Measurements from ENCODE around the gene HMGA1.

Gene HMGA1

DNA sequence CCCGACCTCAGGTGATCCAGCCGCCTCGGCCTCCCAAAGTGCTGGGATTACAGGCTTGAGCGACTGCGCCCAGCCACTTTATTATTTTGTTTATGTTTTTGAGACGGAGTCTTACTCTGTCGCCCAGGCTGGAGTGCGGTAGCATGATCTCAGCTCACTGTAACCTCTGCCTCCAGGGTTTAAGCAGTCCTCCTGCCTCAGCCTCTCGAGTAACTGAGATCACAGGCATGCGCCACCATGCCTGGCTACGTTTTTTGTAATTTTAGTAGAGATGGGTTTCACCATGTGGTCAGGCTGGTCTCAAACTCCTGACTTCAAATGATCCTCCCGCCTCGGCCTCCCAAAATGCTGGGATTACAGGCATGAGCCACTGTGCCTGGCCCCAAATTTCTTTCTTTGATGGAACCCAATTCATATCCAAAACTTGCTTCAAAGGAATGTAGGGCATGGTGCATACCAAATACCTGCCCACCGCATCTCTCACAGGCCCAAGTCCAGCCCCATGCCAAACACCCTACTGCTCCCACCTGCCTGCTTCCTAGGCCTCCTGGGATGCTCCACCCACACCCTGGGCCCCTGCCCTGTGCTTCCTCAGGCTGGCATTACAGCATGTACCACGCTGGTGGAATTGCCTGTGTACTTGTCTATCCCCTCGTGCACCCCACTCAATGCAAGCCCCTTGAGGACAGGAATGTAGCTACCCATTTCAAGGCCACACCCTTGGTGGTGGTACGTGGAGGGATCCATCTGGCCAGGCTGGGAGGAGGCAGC is 4.9 kb upstream of the HMGA1 start:
- no peak overlapping the region for H3K4me3 ChIP-seq (ENCODE audit: low read depth, low read length)
- no peak for TF ChIP-seq CTCF (IDR thresholded peaks at IDR 0.05)
- no peak overlapping the region for H3K27ac ChIP-seq
- H3K79me2 ChIP-seq = no peaks in the 10 kb centered on the region
- no peaks in the 10 kb centered on the region for H3K9me3 ChIP-seq (ENCODE audit: control insufficient read depth, low read length)
- no peaks in the 10 kb centered on the region for H3K27me3 ChIP-seq (ENCODE audit: control insufficient read depth, insufficient read depth, low read length)
- H3K4me2 ChIP-seq (ENCODE audit: low read length) = no peak overlapping the region
- H3K4me1 ChIP-seq = no peaks in the 10 kb centered on the region
- no peak overlapping the region for H2AFZ ChIP-seq
- no peaks in the 10 kb centered on the region for H3K36me3 ChIP-seq (ENCODE audit: control insufficient read depth, insufficient read depth, low read length)
- no peak overlapping the region for H3K9ac ChIP-seq

DNA sequence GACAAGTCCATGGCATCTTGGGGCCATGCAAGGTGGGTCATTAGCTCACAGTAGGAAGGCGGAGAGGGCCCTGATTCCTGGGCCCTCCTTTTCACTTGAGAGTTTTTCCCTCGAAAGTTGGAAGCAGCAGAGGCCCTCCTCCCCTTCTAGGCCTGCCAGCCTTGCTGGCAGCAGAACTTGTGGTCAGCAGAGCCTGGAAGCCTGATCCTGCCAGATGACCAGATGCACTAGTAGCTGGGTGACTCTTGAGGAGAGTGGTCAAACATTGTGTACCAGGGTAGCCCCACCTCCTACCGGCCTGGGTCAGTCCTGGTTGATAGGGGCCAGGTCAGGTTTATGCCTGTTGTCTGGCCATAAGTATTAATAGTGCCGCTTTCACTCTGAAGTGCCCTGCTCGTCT is 3.8 kb upstream of the HMGA1 start:
- H3K4me3 ChIP-seq (ENCODE audit: low read depth, low read length) = no peak overlapping the region
- H3K4me1 ChIP-seq = no peaks in the 10 kb centered on the region
- no peak overlapping the region for H3K9ac ChIP-seq
- H3K36me3 ChIP-seq (ENCODE audit: control insufficient read depth, insufficient read depth, low read length) = no peaks in the 10 kb centered on the region
- H3K9me3 ChIP-seq (ENCODE audit: control insufficient read depth, low read length) = no peaks in the 10 kb centered on the region
- H2AFZ ChIP-seq = no peak overlapping the region
- H3K27ac ChIP-seq = no peak overlapping the region
- H3K79me2 ChIP-seq = no peaks in the 10 kb centered on the region
- no peak overlapping the region for H3K4me2 ChIP-seq (ENCODE audit: low read length)
- no peaks in the 10 kb centered on the region for H3K27me3 ChIP-seq (ENCODE audit: control insufficient read depth, insufficient read depth, low read length)
- TF ChIP-seq CTCF (IDR thresholded peaks at IDR 0.05) = no peak

DNA sequence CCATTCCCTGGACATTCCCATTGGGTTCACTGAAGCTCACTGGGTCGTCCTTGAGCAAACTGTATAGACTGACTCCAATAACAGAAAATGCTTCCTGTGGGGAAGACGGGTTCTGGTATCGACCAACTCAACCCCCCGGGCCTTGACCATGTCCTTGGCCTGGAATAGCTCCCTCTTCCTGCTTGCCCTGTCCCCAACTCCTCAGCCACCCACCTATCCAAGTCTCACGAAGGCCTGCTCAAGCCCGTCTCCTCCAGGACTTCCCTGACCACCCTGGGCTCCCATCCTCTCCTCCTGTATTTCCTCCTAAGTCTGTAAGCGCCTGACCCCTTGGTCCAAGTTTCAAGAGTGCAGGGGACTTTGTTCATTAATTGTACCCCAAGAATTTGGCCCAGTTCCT is 2.8 kb upstream of the HMGA1 start:
- Histone ChIP-seq H3K4me1 (no peaks in the 10 kb centered on the region), H3K4me2 (ENCODE audit: low read length) (no peak overlapping the region), H3K9ac (no peak overlapping the region), H3K27me3 (ENCODE audit: control insufficient read depth, insufficient read depth, low read length) (no peaks in the 10 kb centered on the region), H3K9me3 (ENCODE audit: control insufficient read depth, low read length) (no peaks in the 10 kb centered on the region), H3K4me3 (ENCODE audit: low read depth, low read length) (no peak overlapping the region), H2AFZ (no peak overlapping the region), H3K36me3 (ENCODE audit: control insufficient read depth, insufficient read depth, low read length) (no peaks in the 10 kb centered on the region), H3K79me2 (no peaks in the 10 kb centered on the region), H3K27ac (no peak overlapping the region)
- TF ChIP-seq CTCF (IDR thresholded peaks at IDR 0.05) = no peak

DNA sequence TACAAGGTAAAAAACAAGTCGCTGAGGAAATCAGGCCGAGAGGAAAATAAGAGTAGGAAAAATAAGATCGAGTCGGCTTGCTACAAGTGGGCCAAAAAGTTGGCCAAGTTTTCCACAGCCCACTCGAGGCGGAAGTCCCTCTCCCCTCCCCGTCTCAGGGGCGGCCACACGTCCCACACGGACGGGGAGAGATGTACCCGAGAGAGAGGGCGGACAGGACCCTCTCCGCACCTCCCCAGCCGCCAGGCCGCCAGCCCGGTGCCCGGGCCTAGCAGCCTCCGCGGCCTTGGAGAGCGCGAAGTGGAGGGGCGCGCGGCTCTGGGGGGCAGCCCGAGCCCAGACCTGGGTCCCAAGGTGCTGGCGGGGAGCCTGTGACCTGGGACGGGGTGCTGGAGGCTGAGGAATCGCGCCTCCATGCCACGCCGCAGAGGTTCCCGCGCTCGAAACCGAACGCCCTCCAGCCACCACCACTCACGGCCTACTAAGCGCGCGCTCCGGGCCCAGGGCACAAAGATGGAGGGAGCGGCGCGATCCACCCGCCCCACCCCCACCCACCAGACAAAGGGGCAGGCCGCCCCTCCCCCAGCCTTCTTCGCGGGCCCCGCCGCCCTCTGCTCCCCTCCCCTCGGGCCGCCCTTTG is 1.9 kb upstream of the HMGA1 start:
- no peaks in the 10 kb centered on the region for H3K79me2 ChIP-seq
- no peak for TF ChIP-seq CTCF (IDR thresholded peaks at IDR 0.05)
- no peak overlapping the region for H3K4me2 ChIP-seq (ENCODE audit: low read length)
- no peaks in the 10 kb centered on the region for H3K9me3 ChIP-seq (ENCODE audit: control insufficient read depth, low read length)
- no peak overlapping the region for H2AFZ ChIP-seq
- no peaks in the 10 kb centered on the region for H3K4me1 ChIP-seq
- no peak overlapping the region for H3K4me3 ChIP-seq (ENCODE audit: low read depth, low read length)
- H3K27ac ChIP-seq = no peak overlapping the region
- H3K36me3 ChIP-seq (ENCODE audit: control insufficient read depth, insufficient read depth, low read length) = no peaks in the 10 kb centered on the region
- H3K27me3 ChIP-seq (ENCODE audit: control insufficient read depth, insufficient read depth, low read length) = no peaks in the 10 kb centered on the region
- H3K9ac ChIP-seq = no peak overlapping the region

Data from parathyroid adenoma (tissue), 2 donors.